Measurements from ENCODE around the gene HNRNPM. TPM values are rescaled to one million over a fixed set of nuclear protein-coding genes. Genes with fewer than 3 reads are reported as not detected.

Gene HNRNPM
- total RNA-seq, 3 donors from 2014 or later, result 448 to 486 (median 453) TPM

- no peaks in the 10 kb centered on the region for H3K27me3 Mint-ChIP-seq (ENCODE audit: low read depth)
- H3K9me3 Mint-ChIP-seq, result no peaks in the 10 kb centered on the region
- ATAC-seq, result no peak
- peaks cover 30% of the 10 kb centered on the region for H3K4me1 Mint-ChIP-seq (ENCODE audit: low read depth)
- no peak overlapping the region for H3K4me3 Mint-ChIP-seq
- DNase-seq, result no peak
- peaks cover 18% of the 10 kb centered on the region for H3K36me3 Mint-ChIP-seq (ENCODE audit: insufficient read depth)
Observed at GRCh38 chr19:8491574-8491973, 46.8 kb downstream of the HNRNPM start.

- H3K9me3 Mint-ChIP-seq, result no peaks in the 10 kb centered on the region
- H3K27me3 Mint-ChIP-seq (ENCODE audit: low read depth), result no peaks in the 10 kb centered on the region
- H3K36me3 Mint-ChIP-seq (ENCODE audit: insufficient read depth), result peaks cover 2% of the 10 kb centered on the region
- DNase-seq, result no peak
- ATAC-seq, result peak; percentile 20 to 33
- peaks cover 13% of the 10 kb centered on the region for H3K4me1 Mint-ChIP-seq (ENCODE audit: low read depth)
- no peak overlapping the region for H3K4me3 Mint-ChIP-seq
Observed at GRCh38 chr19:8494158-8494557, 49.4 kb downstream of the HNRNPM start.

- Mint-ChIP-seq H3K27me3 (ENCODE audit: low read depth) (no peaks in the 10 kb centered on the region), H3K4me1 (ENCODE audit: low read depth) (peaks cover 19% of the 10 kb centered on the region), H3K4me3 (no peak overlapping the region), H3K9me3 (no peaks in the 10 kb centered on the region), H3K36me3 (ENCODE audit: insufficient read depth) (no peaks in the 10 kb centered on the region)
- no peak for ATAC-seq
- DNase-seq, result no peak
Observed at GRCh38 chr19:8498295-8498694, 53.5 kb downstream of the HNRNPM start.

- Mint-ChIP-seq H3K4me3 (no peak overlapping the region), H3K27me3 (ENCODE audit: low read depth) (no peaks in the 10 kb centered on the region), H3K9me3 (no peaks in the 10 kb centered on the region), H3K36me3 (ENCODE audit: insufficient read depth) (no peaks in the 10 kb centered on the region), H3K4me1 (ENCODE audit: low read depth) (peaks cover 13% of the 10 kb centered on the region)
- DNase-seq (no peak), ATAC-seq (no peak)
Observed at GRCh38 chr19:8499048-8499833, 54.5 kb downstream of the HNRNPM start.

- H3K9me3 Mint-ChIP-seq, result no peaks in the 10 kb centered on the region
- ATAC-seq, result no peak
- no peak overlapping the region for H3K4me3 Mint-ChIP-seq
- peaks cover 12% of the 10 kb centered on the region for H3K4me1 Mint-ChIP-seq (ENCODE audit: low read depth)
- no peaks in the 10 kb centered on the region for H3K36me3 Mint-ChIP-seq (ENCODE audit: insufficient read depth)
- no peak for DNase-seq
- H3K27me3 Mint-ChIP-seq (ENCODE audit: low read depth), result no peaks in the 10 kb centered on the region
Observed at GRCh38 chr19:8500158-8500557, 55.4 kb downstream of the HNRNPM start.

- no peaks in the 10 kb centered on the region for H3K9me3 Mint-ChIP-seq
- no peaks in the 10 kb centered on the region for H3K27me3 Mint-ChIP-seq (ENCODE audit: low read depth)
- no peaks in the 10 kb centered on the region for H3K36me3 Mint-ChIP-seq (ENCODE audit: insufficient read depth)
- peaks cover 13% of the 10 kb centered on the region for H3K4me1 Mint-ChIP-seq (ENCODE audit: low read depth)
- DNase-seq, result no peak
- no peak for ATAC-seq
- no peak overlapping the region for H3K4me3 Mint-ChIP-seq
Observed at GRCh38 chr19:8501516-8501915, 56.7 kb downstream of the HNRNPM start.

- peaks cover 14% of the 10 kb centered on the region for H3K4me1 Mint-ChIP-seq (ENCODE audit: low read depth)
- ATAC-seq, result no peak
Observed at GRCh38 chr19:8501981-8502380, 57.2 kb downstream of the HNRNPM start.

GRCh38 chr19:8503510-8503909, 58.7 kb downstream of the HNRNPM start:
- no peak overlapping the region for H3K4me3 Mint-ChIP-seq
- ATAC-seq, result no peak
- DNase-seq, result no peak
- peaks cover 14% of the 10 kb centered on the region for H3K4me1 Mint-ChIP-seq (ENCODE audit: low read depth)
- H3K27me3 Mint-ChIP-seq (ENCODE audit: low read depth), result no peaks in the 10 kb centered on the region
- no peaks in the 10 kb centered on the region for H3K36me3 Mint-ChIP-seq (ENCODE audit: insufficient read depth)
- no peaks in the 10 kb centered on the region for H3K9me3 Mint-ChIP-seq

More at GRCh38 chr19:8501981-8502380, 57.2 kb downstream of the HNRNPM start:
- Mint-ChIP-seq H3K9me3 (no peaks in the 10 kb centered on the region), H3K4me3 (no peak overlapping the region), H3K27me3 (ENCODE audit: low read depth) (no peaks in the 10 kb centered on the region), H3K36me3 (ENCODE audit: insufficient read depth) (no peaks in the 10 kb centered on the region)
- DNase-seq, result no peak

- no peaks in the 10 kb centered on the region for H3K9me3 Mint-ChIP-seq
- no peaks in the 10 kb centered on the region for H3K27me3 Mint-ChIP-seq (ENCODE audit: low read depth)
- ATAC-seq (no peak), DNase-seq (no peak)
- peaks cover 14% of the 10 kb centered on the region for H3K4me1 Mint-ChIP-seq (ENCODE audit: low read depth)
- H3K4me3 Mint-ChIP-seq, result peak overlapping the region; percentile 19
- no peaks in the 10 kb centered on the region for H3K36me3 Mint-ChIP-seq (ENCODE audit: insufficient read depth)
Observed at GRCh38 chr19:8504171-8504570, 59.4 kb downstream of the HNRNPM start.

GRCh38 chr19:8504919-8505318, 60.1 kb downstream of the HNRNPM start:
- peaks cover 14% of the 10 kb centered on the region for H3K4me1 Mint-ChIP-seq (ENCODE audit: low read depth)
- peak overlapping the region; percentile 66 for H3K4me3 Mint-ChIP-seq
- no peak for ATAC-seq

GRCh38 chr19:8505680-8506401, 61.1 kb downstream of the HNRNPM start:
- peak; percentile 79 to 81 for ATAC-seq
- Mint-ChIP-seq H3K36me3 (ENCODE audit: insufficient read depth) (no peaks in the 10 kb centered on the region), H3K4me3 (peak overlapping the region; percentile 88), H3K4me1 (ENCODE audit: low read depth) (peaks cover 9% of the 10 kb centered on the region), H3K27me3 (ENCODE audit: low read depth) (no peaks in the 10 kb centered on the region), H3K9me3 (no peaks in the 10 kb centered on the region)
- peak; percentile 76 for DNase-seq

More at GRCh38 chr19:8504919-8505318, 60.1 kb downstream of the HNRNPM start:
- Mint-ChIP-seq H3K9me3 (no peaks in the 10 kb centered on the region), H3K27me3 (ENCODE audit: low read depth) (no peaks in the 10 kb centered on the region), H3K36me3 (ENCODE audit: insufficient read depth) (no peaks in the 10 kb centered on the region)
- DNase-seq, result no peak

- ATAC-seq (no peak), DNase-seq (no peak)
- Mint-ChIP-seq H3K4me3 (peak overlapping the region; percentile 88), H3K27me3 (ENCODE audit: low read depth) (no peaks in the 10 kb centered on the region), H3K36me3 (ENCODE audit: insufficient read depth) (no peaks in the 10 kb centered on the region), H3K4me1 (ENCODE audit: low read depth) (peaks cover 9% of the 10 kb centered on the region), H3K9me3 (no peaks in the 10 kb centered on the region)
Observed at GRCh38 chr19:8506402-8506957, 61.7 kb downstream of the HNRNPM start.

- H3K27me3 Mint-ChIP-seq (ENCODE audit: low read depth), result no peaks in the 10 kb centered on the region
- DNase-seq (no peak), ATAC-seq (no peak)
- no peaks in the 10 kb centered on the region for H3K36me3 Mint-ChIP-seq (ENCODE audit: insufficient read depth)
- no peaks in the 10 kb centered on the region for H3K9me3 Mint-ChIP-seq
- no peak overlapping the region for H3K4me3 Mint-ChIP-seq
- H3K4me1 Mint-ChIP-seq (ENCODE audit: low read depth), result peaks cover 30% of the 10 kb centered on the region
Observed at GRCh38 chr19:8510589-8511115, 65.9 kb downstream of the HNRNPM start.

GRCh38 chr19:8511573-8512101, 66.9 kb downstream of the HNRNPM start:
- ATAC-seq (no peak), DNase-seq (no peak)
- H3K27me3 Mint-ChIP-seq (ENCODE audit: low read depth), result no peaks in the 10 kb centered on the region
- no peak overlapping the region for H3K4me3 Mint-ChIP-seq
- peaks cover 35% of the 10 kb centered on the region for H3K4me1 Mint-ChIP-seq (ENCODE audit: low read depth)
- no peaks in the 10 kb centered on the region for H3K9me3 Mint-ChIP-seq
- no peaks in the 10 kb centered on the region for H3K36me3 Mint-ChIP-seq (ENCODE audit: insufficient read depth)
